ENCODE results near the gene CDC42EP5.
A peak's percentile ranks its signal among the peaks of the same experiment; 100 is the strongest.

CDC42EP5 gene

GRCh38 chr19:54461613-54462012, 11.5 kb downstream of the CDC42EP5 start:
- no peak for DNase-seq

DNA sequence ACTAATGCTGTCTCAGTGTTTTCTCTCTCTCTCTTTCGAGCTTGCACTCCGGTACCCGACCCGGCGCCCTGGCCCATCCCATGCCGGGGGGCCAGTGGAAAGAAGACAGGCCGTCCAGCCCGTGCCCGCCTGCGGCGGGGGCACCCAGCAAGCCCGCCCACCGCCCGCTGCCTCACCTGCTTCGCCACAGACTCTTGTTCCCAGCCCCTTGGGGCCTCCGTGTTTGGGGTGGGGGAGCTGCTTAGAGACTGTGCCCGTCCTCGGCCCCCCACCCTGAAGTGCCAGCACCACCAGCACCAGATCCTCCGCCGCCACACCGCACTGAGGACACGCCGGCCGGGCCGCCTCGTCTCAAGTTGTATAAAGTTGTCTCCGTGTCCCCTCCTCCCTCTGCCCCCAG, 11.9 kb downstream of the CDC42EP5 start:
- DNase-seq = no peak

- DNase-seq = no peak
Measured at GRCh38 chr19:54460230-54461005, 12.7 kb downstream of the CDC42EP5 start.

DNA sequence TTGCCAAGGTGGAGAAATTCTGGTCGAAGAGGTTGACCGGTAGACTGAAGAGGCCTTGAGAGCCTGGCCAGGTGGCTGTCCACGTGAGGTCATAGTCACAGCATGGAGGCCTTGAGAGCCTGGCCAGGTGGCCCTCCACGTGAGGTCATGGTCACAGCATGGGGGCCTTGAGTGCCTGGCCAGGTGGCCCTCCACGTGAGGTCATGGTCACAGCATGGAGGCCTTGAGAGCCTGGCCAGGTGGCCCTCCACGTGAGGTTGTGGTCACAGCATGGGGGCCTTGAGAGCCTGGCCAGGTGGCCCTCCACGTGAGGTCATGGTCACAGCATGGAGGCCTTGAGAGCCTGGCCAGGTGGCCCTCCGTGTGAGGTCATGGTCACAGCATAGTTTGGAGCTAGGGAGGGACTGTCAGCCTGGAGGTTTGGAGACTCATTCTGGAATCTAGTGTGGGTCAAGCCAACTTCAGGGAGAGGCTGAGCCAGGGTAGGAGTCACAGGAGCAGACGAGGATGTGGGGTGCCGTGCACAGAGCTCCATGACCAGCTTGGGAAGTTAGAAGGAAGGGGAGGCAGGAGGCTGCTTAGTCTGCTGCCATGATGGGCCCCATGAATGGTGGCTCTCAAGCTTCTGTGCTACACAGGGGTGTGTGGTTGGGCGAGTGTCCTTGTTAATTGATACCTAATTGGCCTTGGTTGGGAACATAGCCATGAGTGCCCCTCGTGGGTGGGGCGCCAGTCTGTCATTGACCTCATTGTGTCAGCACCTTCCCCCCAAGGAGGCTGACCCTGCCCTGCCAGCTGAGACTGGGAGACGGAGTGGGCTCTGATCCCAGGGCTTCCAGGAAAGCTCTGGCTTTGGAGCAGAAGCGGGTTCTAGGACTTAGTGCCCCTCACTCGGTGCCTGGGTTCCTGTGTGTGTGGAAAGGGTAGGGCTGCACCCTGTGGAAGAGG, 13.5 kb downstream of the CDC42EP5 start:
- DNase-seq = no peak

GRCh38 chr19:54458648-54459281, 14.3 kb downstream of the CDC42EP5 start:
- DNase-seq = no peak

GRCh38 chr19:54457773-54458647, 15.1 kb downstream of the CDC42EP5 start:
- no peak for DNase-seq

DNA sequence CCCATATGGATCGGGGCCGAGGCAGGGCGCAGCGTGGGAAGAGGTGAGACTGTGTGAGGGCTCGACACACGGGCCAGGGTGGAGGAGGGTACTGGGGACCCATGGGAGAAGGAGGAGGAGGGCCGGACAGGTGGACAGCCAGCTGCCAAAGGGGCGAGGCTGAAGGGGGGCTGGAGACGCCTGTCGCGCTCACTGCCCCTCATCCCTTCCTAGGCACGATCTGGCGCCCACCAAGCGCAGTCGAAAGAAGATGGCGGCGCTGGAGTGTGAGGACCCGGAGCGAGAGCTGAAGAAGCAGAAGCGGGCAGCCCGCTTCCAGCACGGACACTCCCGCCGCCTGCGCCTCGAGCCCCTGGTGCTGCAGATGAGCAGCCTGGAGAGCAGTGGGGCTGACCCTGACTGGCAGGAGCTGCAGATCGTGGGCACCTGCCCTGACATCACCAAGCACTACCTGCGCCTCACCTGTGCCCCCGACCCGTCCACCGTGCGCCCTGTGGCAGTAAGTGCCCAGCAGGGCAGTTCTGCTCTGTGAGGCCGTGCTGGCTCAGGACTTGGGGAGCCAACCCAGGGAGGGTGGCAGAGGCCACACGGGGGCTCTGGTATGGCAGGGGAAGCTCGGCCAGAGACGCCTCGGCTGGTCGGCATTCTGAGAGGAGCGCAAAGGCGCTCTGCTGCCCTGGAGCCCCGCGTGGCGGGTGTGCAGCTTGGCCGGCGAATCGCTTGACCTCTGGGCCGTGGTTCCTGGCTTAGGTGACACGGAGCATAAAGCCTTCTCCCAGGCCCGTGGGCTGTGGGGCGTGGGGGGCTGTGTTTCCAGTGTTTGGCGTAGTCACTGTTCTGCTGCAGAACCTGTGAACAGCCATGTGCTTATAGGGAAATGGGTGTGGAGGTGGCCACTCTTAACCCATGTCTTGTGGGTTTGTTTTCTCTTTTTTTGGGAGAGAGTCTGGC, 16.4 kb downstream of the CDC42EP5 start:
- DNase-seq = no peak

GRCh38 chr19:54455786-54456422, 17.2 kb downstream of the CDC42EP5 start:
- DNase-seq = no peak

DNA sequence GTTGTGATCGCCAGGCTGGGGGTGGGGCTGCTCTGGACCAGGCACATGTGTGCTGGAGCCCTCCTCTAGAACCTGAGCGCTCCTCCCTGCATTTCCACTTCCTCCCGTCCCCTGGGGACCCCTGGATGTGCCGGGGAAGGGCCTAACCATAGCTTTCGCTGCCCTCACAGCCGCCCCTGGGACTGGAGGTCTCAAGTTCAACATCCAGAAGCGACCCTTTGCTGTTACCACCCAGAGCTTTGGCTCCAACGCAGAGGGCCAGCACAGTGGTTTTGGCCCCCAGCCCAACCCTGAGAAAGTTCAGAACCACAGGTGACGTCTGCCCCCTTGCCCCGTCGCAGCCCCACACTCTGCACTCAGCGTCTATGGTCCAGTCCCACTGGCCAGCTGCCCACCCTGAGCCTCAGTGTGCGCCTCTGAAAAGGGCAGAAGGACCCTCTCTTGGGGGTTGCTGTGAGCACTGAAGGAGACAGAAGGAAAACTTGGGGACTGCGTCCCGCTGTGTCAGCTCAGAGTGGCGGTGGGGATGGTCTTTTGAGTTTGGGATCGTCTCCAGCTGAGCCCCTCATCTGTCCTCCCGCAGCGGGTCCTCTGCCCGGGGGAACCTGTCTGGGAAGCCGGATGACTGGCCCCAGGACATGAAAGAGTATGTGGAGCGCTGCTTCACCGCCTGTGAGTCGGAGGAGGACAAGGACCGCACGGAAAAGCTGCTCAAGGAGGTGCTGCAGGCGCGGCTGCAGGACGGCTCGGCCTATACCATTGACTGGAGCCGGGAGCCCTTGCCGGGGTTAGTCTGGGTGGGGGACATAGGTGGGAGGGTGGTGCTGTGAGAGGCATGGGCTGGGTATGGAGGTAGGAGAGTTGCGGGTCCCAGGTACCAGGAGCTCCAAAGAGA, 18.1 kb downstream of the CDC42EP5 start:
- DNase-seq = no peak

DNA sequence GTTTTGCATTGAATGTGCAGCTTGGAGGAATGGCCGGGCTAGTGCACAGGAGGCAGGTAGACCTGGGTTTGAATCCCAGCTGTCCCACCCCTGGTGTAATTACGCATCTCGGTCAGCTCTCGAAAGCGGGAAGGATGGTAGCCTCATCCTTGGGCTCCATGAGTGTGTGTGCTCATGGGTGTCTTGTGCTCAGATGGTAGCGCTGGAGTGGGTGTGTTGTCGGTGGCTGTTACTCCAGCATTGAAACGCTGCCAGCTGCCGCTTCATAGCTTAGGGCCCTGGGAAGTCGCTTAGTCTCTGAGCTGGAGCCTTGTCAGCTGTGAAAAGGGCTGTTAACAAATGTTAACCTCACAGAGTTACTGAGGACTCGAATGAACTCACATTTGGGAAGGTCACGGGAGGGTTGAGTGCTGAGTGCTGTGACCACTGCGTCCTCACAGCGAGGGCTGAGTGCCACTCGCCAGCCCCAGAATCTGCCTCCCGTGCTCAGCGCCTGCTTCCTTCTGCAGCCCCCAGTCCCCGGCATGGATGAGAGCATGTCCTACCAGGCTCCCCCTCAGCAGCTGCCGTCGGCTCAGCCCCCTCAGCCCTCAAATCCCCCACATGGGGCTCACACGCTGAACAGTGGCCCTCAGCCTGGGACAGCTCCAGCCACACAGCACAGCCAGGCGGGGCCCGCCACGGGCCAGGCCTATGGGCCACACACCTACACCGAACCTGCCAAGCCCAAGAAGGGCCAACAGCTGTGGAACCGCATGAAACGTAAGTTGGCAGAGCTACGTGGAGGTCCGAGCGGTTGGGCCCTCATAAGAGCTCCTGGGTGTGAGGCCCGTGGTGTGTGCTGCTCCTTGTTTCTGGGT, 18.9 kb downstream of the CDC42EP5 start:
- DNase-seq = no peak

DNA sequence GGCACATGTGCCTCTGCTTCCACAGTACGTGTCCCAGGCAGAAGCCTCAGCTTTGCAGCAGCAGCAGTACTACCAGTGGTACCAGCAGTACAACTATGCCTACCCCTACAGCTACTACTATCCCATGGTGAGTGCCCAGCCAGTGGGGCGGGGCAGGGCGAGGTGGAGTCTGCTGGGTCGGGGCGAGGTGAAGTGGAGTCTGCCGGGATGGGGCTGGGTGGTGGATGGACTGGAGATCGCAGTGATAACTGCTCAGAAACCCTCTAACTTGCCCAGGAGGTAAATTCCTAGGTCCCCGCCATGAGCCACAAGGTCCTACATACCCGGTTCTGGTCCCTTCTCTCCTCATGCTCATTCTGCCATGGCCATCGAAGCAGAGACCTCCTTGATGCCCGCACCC, 20.5 kb downstream of the CDC42EP5 start:
- no peak for DNase-seq

DNA sequence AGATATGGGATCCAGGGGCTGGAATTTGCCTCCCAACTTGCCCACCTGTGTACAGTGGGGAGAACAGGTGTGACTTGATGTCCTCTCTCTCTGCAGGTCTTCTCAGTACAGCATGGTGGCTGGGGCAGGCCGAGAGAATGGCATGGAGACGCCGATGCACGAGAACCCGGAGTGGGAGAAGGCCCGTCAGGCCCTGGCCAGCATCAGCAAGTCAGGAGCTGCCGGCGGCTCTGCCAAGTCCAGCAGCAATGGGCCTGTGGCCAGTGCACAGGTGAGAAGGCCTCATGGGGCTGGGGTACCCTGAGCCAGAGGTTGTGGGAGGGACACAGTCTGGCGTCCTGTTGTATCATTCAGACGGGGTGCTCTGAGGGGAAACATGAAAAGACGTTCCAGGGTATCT, 21.1 kb downstream of the CDC42EP5 start:
- no peak for DNase-seq

- no peak for DNase-seq
Measured at GRCh38 chr19:54451331-54451871, 21.7 kb downstream of the CDC42EP5 start.

DNA sequence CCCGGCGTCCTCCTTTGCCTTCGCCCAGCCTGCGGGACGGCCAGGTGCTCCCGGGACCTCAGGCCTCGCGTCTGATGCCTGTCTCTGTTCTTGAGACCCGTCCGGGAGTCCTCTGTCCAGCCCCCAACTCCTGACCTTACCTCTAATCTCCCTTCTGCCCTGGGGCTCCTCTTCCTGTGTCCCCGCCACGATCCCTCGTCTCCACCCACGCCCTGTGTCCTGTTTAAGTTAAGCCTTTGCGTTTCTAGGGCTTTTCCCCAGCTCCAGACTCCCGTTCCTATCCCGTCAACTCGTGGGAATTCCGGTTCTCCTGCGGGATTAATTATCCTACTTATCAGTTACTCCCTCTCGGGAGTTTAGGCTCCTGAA, 23.4 kb downstream of the CDC42EP5 start:
- DNase-seq = no peak

DNA sequence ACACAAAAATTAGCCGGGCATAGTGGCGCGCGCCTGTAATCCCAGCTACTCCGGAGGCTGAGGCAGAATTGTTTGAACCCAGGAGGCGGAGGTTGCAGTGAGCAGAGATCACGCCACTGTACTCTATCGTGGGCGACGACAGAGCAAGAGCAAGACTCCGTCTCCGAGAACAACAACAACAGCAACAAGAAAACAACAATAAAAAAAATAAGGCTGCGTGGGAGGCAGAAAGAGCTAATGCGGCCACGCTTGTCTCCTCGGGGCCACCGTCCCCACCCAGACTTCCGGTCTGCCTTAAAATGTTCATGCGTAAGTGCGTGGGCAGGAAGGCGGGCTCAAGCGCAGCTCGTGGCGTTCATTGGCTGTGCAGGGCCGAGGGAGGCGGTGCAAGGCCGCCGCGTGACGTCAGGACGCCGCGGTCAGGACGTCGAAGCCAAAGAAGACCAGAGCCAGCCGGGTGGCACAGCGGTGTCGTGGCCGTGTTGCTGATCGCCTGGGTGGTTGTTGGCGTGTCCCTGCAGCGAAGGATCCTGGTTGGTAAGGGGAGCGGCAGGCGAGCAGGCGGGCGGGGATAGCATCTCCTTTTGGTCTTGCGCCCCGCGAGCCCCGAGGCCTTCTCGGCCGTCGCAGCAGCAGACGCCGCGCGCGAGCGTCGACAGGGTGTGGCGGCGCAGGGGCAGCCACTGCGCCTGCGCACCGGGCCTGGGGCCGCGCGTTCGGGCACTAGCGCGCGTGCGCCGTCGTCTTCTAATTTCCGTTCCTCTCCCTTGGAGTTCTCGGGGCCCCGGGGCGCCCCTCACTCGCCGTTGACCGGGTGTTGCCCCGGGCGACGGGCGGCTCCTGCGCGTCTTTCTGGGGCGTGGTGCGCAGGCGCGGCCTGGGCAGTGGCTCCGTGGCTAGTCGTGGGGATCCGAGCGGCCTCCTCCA, 24.1 kb downstream of the CDC42EP5 start, which contains the start of gene LENG8:
Gene LENG8, plus strand, starts transcription at position 426 of the 927 bp plus-strand sequence. CDS start 2,146 bp downstream, outside the sequence.
- DNase-seq = peak; percentile 93 to 98

DNA sequence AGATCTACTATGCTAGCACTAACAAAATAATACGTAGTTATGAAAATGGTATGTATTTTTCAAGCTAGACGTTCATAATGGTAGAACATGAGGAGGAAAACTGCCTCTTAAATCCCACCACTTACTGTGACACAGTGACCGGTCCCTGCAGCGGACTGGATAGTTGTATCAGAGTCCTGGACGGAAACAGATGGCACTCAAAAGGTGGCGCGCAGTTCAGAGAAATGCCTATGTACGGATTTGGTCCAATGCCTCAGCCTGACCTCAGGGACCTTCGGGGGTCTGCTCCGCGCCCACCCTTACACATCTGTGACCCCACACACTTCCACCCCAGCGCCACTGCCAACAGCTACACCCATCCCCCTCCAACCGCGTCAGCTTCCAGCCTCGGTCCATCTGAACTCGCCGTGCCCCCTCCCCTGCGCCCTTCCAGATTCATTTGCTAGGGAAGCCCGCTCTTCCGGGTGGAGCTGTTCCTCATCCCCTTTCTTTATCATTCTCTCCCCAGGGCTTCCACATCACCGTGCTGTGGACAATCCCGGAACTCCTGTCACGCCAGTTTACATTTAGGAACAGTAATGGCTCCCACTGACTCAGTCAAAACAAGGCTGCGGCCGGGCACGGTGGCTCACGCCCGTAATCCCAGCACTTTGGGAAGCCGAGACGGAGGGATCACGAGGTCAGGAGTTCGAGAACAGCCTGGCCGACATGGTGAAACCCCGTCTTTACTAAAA, 24.9 kb downstream of the CDC42EP5 start:
- peak; percentile 28 to 69 for DNase-seq

Measured in NCI-H524 (cell line).